Cardiac muscle cell (in vitro differentiated cells and primary cell): ENCODE data around the gene PPP2R5D. TPM values are rescaled to one million over a fixed set of nuclear protein-coding genes. Genes with fewer than 3 reads are reported as not detected.
"Not testable (repeated sequence)": the region's sequence is repeated elsewhere in the genome, so short reads cannot be mapped to it uniquely, and the experiment has no call there.

Source experiments
- DNase-seq, 2 donors: peaks; one replicate each; pipeline versions ENCODE4 v3.0.0 to v3.0.0-alpha.2; 2010 to 2017; ENCODE audit warnings: low read depth in 1 of 2, low spot score in 1 of 2
- H3K27ac ChIP-seq: fragments of 200-600 bp; sonication (generic); 2 replicates; pipeline ENCODE4 v1.5.1; 2016
- H3K27me3 ChIP-seq: fragments of 200-600 bp; sonication (generic); 2 replicates; pipeline ENCODE4 v1.6.0; 2016; ENCODE audit warnings: control low read depth
- H3K36me3 ChIP-seq: fragments of 200-600 bp; sonication (generic); 2 replicates; pipeline ENCODE4 v1.5.1; 2016; ENCODE audit warnings: control low read depth
- H3K4me1 ChIP-seq: fragments of 200-600 bp; sonication (generic); 2 replicates; pipeline ENCODE4 v1.8.1; 2017; ENCODE audit warnings: low read depth, mild to moderate bottlenecking, mixed run types
- H3K4me3 ChIP-seq: fragments of 200-600 bp; sonication (generic); 2 replicates; pipeline ENCODE4 v1.5.1; 2016; ENCODE audit warnings: mild to moderate bottlenecking
- H3K9me3 ChIP-seq: fragments of 200-600 bp; sonication (generic); 2 replicates; pipeline ENCODE4 v1.5.1; 2017; ENCODE audit warnings: low read depth, mild to moderate bottlenecking, control low read depth
- polyA plus RNA-seq: library from polyadenylated mRNA; unstranded; fragments of >200 nt; fragmentation: Nextera tagmentation; extraction: Ambion mirVana; gene quantifications from 2 replicates; pipeline ENCODE4 v1.2.1, GENCODE V29; 2016
- total RNA-seq: library from RNA; depleted of rRNA; stranded (reverse); fragments of >200 nt; gene quantifications from 2 replicates; pipeline ENCODE4 v1.2.3, GENCODE V29; 2016
- TF ChIP-seq, protein P1 (sequence below): IDR thresholded peaks from 2 replicates; pipeline ENCODE4 v1.5.1; 2012; ENCODE audit warnings: low read depth, mild to moderate bottlenecking, low read length

The PPP2R5D gene
- total and polyA plus RNA-seq, 2 experiments from 2014 or later: 48.8 to 70.0 TPM

DNA sequence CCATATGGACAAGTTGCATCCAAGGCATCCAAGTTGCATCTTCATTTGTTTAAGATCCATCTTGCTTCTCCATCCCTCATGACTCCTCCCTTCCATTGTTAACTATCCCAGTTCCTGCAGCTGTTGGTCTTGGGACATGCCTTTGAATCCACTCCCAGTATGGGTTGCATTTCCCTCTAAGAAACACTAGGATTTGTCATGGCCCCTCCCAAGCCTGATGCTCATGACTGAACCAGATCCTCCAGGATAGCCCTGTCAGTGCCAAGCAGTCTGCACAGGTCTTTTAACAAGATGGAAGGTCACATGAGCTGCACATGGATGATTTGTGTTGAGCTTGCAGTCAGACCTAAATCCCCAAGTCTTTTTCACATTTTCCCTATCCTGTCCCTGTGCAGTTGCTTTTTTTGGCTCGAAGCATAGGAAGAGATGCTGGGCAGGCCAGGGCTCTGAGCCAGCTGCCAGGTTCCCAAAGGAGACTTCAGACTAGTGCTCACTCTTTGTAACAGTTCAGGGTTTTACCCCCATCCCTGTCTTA, 4.2 kb downstream of the PPP2R5D start:
- Histone ChIP-seq H3K27me3 (no peaks in the 10 kb centered on the region), H3K4me3 (no peak overlapping the region), H3K4me1 (peaks cover 4% of the 10 kb centered on the region), H3K27ac (no peak overlapping the region), H3K9me3 (no peaks in the 10 kb centered on the region), H3K36me3 (peaks cover 15% of the 10 kb centered on the region)
- TF ChIP-seq, protein P1, sequence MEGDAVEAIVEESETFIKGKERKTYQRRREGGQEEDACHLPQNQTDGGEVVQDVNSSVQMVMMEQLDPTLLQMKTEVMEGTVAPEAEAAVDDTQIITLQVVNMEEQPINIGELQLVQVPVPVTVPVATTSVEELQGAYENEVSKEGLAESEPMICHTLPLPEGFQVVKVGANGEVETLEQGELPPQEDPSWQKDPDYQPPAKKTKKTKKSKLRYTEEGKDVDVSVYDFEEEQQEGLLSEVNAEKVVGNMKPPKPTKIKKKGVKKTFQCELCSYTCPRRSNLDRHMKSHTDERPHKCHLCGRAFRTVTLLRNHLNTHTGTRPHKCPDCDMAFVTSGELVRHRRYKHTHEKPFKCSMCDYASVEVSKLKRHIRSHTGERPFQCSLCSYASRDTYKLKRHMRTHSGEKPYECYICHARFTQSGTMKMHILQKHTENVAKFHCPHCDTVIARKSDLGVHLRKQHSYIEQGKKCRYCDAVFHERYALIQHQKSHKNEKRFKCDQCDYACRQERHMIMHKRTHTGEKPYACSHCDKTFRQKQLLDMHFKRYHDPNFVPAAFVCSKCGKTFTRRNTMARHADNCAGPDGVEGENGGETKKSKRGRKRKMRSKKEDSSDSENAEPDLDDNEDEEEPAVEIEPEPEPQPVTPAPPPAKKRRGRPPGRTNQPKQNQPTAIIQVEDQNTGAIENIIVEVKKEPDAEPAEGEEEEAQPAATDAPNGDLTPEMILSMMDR: no peak
- peak in 1 of 2 donors; percentile 48 for DNase-seq

DNA sequence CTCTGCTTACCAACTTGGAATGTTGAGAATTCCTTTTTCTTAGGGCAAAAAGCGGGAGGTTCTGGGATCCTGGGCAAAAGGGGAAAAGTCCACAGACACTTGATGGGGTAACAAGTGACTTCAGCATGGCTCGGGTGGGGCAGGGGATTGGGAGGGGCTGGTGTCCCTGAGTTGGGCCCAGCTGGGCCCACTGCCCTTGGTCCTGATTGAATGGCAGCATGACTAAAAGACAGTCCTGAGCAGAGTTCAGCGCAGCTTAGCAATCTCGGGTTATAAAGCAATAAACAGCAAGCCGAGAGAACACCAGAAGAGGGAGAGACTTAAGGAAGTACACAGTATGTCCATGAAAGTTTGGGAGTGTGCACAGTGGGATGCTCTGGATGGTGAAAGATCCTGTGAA, 5.6 kb downstream of the PPP2R5D start:
- no peaks in the 10 kb centered on the region for H3K9me3 ChIP-seq
- no peaks in the 10 kb centered on the region for H3K27me3 ChIP-seq
- peaks cover 4% of the 10 kb centered on the region for H3K4me1 ChIP-seq
- peaks cover 15% of the 10 kb centered on the region for H3K36me3 ChIP-seq
- H3K27ac ChIP-seq: no peak overlapping the region
- H3K4me3 ChIP-seq: no peak overlapping the region
- TF ChIP-seq, protein P1: no peak
- DNase-seq: no peak

DNA sequence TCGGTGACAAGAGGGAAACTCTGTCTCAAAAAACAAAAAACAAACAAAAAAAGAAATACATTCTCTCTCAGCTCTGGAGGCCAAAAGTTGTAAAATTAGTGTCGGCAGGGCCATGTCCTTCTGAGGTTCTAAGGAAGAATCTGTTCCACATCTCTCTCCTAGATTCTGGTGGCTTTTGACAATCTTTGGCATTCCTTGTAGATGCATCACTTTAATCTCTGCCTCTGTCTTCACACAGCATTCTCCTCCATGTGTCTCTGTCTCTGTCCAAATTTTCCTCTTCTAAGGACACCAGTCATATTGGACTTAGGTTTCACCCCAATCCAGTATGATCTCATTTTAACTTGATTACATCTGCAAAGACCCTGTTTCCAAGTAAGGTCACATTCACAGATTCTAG, 9.1 kb downstream of the PPP2R5D start:
- H3K9me3 ChIP-seq: no peaks in the 10 kb centered on the region
- peaks cover 15% of the 10 kb centered on the region for H3K36me3 ChIP-seq
- TF ChIP-seq, protein P1: no peak
- H3K4me1 ChIP-seq: no peaks in the 10 kb centered on the region
- no peak for DNase-seq
- no peak overlapping the region for H3K27ac ChIP-seq
- no peak overlapping the region for H3K4me3 ChIP-seq
- no peaks in the 10 kb centered on the region for H3K27me3 ChIP-seq

DNA sequence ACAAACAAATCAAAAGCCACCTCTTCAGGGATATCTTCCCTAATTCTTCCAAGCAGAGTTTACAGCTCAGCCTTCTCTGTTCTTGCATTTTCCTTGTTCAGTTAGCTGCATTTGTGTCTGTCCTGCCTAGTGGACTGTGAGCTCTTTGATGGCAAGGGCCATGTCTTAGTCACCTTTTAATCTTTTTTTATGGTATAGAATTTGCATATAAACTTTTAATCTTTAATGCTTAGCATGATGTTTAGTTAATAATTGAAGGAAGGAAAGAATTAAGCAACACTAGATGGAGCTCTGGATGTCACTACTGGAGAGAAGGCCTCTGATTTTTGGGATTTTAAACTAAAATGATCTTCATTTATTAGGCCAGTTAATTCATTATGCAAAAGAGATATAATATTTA, 12.1 kb downstream of the PPP2R5D start:
- Histone ChIP-seq H3K27me3 (no peaks in the 10 kb centered on the region), H3K4me1 (no peaks in the 10 kb centered on the region), H3K36me3 (peaks cover 3% of the 10 kb centered on the region), H3K27ac (no peak overlapping the region), H3K9me3 (no peaks in the 10 kb centered on the region), H3K4me3 (no peak overlapping the region)
- TF ChIP-seq, protein P1: no peak
- DNase-seq: no peak

DNA sequence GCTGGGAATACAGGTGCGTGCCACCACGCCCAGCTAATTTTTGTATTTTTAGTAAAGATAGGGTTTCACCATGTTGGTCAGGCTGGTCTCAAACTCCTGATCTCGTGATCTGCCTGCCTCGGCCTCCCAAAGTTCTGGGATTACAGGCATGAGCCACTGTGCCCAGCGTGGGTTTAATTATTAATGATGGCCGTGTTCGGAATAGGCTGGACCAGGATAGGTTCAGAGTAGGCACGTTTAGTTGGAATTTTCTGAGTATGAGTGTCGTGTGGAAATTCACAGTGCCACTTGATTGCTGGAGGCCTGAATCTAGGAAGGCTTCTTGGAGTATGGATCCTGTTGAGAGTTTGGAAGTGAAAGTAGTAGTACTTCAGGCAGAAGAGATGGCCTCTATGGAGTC, 13.8 kb downstream of the PPP2R5D start:
- H3K36me3 ChIP-seq, DNase-seq, H3K4me1 ChIP-seq, H3K9me3 ChIP-seq, H3K4me3 ChIP-seq, H3K27ac ChIP-seq, H3K27me3 ChIP-seq: not testable (repeated sequence)

DNA sequence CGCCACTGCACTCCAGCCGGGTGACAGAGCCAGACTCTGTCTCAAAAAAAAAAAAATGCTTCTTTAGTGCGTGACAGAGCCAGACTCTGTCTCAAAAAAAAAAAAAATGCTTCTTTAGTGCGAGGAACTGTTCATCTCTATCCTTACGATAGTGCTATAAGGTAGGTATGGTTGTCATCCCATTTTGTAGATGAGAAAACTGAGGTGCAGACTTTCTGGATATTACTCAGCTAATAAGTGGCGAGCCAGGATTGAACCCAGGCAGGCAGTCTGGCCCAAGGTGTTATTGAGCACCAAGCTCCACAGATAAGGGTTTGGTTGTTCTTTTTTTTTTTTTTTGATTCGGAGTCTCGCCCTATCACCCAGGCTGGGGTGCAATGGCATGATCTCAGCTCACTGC, 17.5 kb downstream of the PPP2R5D start:
- TF ChIP-seq, protein P1: no peak
- H3K9me3 ChIP-seq: no peaks in the 10 kb centered on the region
- H3K27me3 ChIP-seq: no peaks in the 10 kb centered on the region
- no peak overlapping the region for H3K27ac ChIP-seq
- H3K4me1 ChIP-seq: no peaks in the 10 kb centered on the region
- DNase-seq: no peak
- peaks cover under 1% of the 10 kb centered on the region for H3K36me3 ChIP-seq
- no peak overlapping the region for H3K4me3 ChIP-seq
